Heart left ventricle (tissue), 13 donors: ENCODE results near the gene SMOC1.

Experiments used
- CTCF ChIP-seq, 12 donors: fragments of 200-600 bp; sonication (generic) in 4 of 12; IDR thresholded peaks; one replicate each; pipeline versions ENCODE4 v1.5.0 to v1.8.0; 2018 to 2022; ENCODE audit warnings: antibody characterized with exemption in 12 of 12, mild to moderate bottlenecking in 5 of 12
- POLR2A ChIP-seq, 2 donors: fragments of 450-650 bp; IDR thresholded peaks; one replicate each; pipeline ENCODE4 v1.6.1; 2017; ENCODE audit warnings: antibody characterized with exemption in 2 of 2, mild to moderate bottlenecking in 2 of 2, moderate library complexity in 2 of 2
- donor health status: ischemic (EF 13 %, LVEDD 7.1; RV severe dilation, severe dysfunction).
- donor health status: DM: no; HTN: yes; CAD: no.
- donor health status: DM: no; HTN: no; CAD: no.
- donor health status: ischemic (EF 25% LVEDD 6.9; RV normal size, moderate dysfunction).
- donor health status: ischemic (EF 25% LVEDD 5.7; RV mildly dilated, moderate dysfunction).
- donor health status: ischemic (EF 35%, LVEDD 5.7; RV mildly dilated, moderate dysfunction).
- donor health status: nonischemic (EF 11% LVEDD 7.7; RV severe dilation, severe dysfunction).
- donor health status: DM: yes; HTN: yes; CAD: no.
- donor health status: PGD.
- donor health status: ischemic (EF 29% LVEDD 5.4; RV normal size, mild dysfunction).
- donor health status: nonischemic (EF 23%, LVEDD 6.1; RV moderate dilation, normal function).

GRCh38 chr14:70064136-70064865 lies 185.1 kb downstream of the SMOC1 start:
- TF ChIP-seq POLR2A (IDR thresholded peaks at IDR 0.05) = no peak
- TF ChIP-seq CTCF (IDR thresholded peaks at IDR 0.05) = no peak
